ENCODE measurements around the gene PITX2.
A peak's percentile ranks its signal among the peaks of the same experiment; 100 is the strongest.

PITX2 gene

GRCh38 chr4:110621839-110622751 is 782 bp downstream of the PITX2 start:
- DNase-seq = no peak

- DNase-seq = no peak
Measured at GRCh38 chr4:110621328-110621812, 1.5 kb downstream of the PITX2 start.

GRCh38 chr4:110620691-110621327 is 2.1 kb downstream of the PITX2 start:
- peak; percentile 51 for DNase-seq

- no peak for DNase-seq
Measured at GRCh38 chr4:110620322-110620690, 2.6 kb downstream of the PITX2 start.

- DNase-seq = no peak
Measured at GRCh38 chr4:110619463-110620247, 3.2 kb downstream of the PITX2 start.

GRCh38 chr4:110618581-110619462 is 4.1 kb downstream of the PITX2 start:
- no peak for DNase-seq

- no peak for DNase-seq
Measured at GRCh38 chr4:110617646-110618580, 5.0 kb downstream of the PITX2 start.

- DNase-seq = no peak
Measured at GRCh38 chr4:110617075-110617640, 5.7 kb downstream of the PITX2 start.

GRCh38 chr4:110616238-110617074 is 6.4 kb downstream of the PITX2 start:
- DNase-seq = no peak

- DNase-seq = no peak
Measured at GRCh38 chr4:110615353-110616237, 7.3 kb downstream of the PITX2 start.

- DNase-seq = no peak
Measured at GRCh38 chr4:110614976-110615352, 7.9 kb downstream of the PITX2 start.

- DNase-seq = no peak
Measured at GRCh38 chr4:110614173-110614963, 8.5 kb downstream of the PITX2 start.

- no peak for DNase-seq
Measured at GRCh38 chr4:110613745-110614144, 9.1 kb downstream of the PITX2 start.

GRCh38 chr4:110612631-110613269 is 10.1 kb downstream of the PITX2 start:
- DNase-seq = no peak

- no peak for DNase-seq
Measured at GRCh38 chr4:110611968-110612447, 10.9 kb downstream of the PITX2 start.

GRCh38 chr4:110610940-110611831 is 11.7 kb downstream of the PITX2 start:
- DNase-seq = no peak

Data from stimulated activated CD4-positive, alpha-beta T cell treated with anti-CD3 and anti-CD28 coated beads, Interleukin-15, amount 100 ng/mL, for 24 hours (primary cell).